Epithelial cell of proximal tubule (primary cell): Measurements from ENCODE around the gene SLC49A4. TPM values are rescaled to one million over a fixed set of nuclear protein-coding genes. Genes with fewer than 3 reads are reported as not detected.
A peak's percentile ranks its signal among the peaks of the same experiment; 100 is the strongest.

ENCODE experiments used
- DNase-seq: peaks from one replicate; pipeline ENCODE4 v3.0.0-alpha.2; 2011; ENCODE audit warnings: low read depth
- H3K4me3 ChIP-seq: 2 replicates; pipeline ENCODE4 v1.5.1; 2011; ENCODE audit warnings: low read depth, mild to moderate bottlenecking, low read length
- CTCF ChIP-seq: conservative IDR thresholded peaks from 2 replicates; pipeline ENCODE4 v1.5.1; 2012; ENCODE audit warnings: low read depth, mild to moderate bottlenecking, low read length
- total RNA-seq: library from RNA; depleted of rRNA; stranded (reverse); fragments of >200 nt; gene quantifications from 2 replicates; pipeline ENCODE4 v1.2.3, GENCODE V29; 2015

Gene SLC49A4
- total RNA-seq, 1 donor from 2014 or later: 12.2 TPM

- H3K4me3 ChIP-seq: no peak overlapping the region
- TF ChIP-seq CTCF: no peak
- no peak for DNase-seq
Observed at GRCh38 chr3:122773944-122774509, 20.8 kb upstream of the SLC49A4 start.

- peak; percentile 12 for TF ChIP-seq CTCF
- H3K4me3 ChIP-seq: no peak overlapping the region
- DNase-seq: no peak
Observed at GRCh38 chr3:122774564-122774963, 20.3 kb upstream of the SLC49A4 start.

- DNase-seq: no peak
- H3K4me3 ChIP-seq: no peak overlapping the region
- no peak for TF ChIP-seq CTCF
Observed at GRCh38 chr3:122776675-122777468, 18.0 kb upstream of the SLC49A4 start.

GRCh38 chr3:122777563-122777962 is 17.3 kb upstream of the SLC49A4 start:
- TF ChIP-seq CTCF: no peak
- DNase-seq: no peak

GRCh38 chr3:122782804-122783203 is 12.1 kb upstream of the SLC49A4 start:
- TF ChIP-seq CTCF: no peak
- no peak overlapping the region for H3K4me3 ChIP-seq
- no peak for DNase-seq

More at GRCh38 chr3:122777563-122777962, 17.3 kb upstream of the SLC49A4 start:
- H3K4me3 ChIP-seq: no peak overlapping the region

- no peak for DNase-seq
- H3K4me3 ChIP-seq: no peak overlapping the region
- no peak for TF ChIP-seq CTCF
Observed at GRCh38 chr3:122784436-122784835, 10.4 kb upstream of the SLC49A4 start.
